ENCODE data around the gene MTHFD1.

MTHFD1 gene

DNA sequence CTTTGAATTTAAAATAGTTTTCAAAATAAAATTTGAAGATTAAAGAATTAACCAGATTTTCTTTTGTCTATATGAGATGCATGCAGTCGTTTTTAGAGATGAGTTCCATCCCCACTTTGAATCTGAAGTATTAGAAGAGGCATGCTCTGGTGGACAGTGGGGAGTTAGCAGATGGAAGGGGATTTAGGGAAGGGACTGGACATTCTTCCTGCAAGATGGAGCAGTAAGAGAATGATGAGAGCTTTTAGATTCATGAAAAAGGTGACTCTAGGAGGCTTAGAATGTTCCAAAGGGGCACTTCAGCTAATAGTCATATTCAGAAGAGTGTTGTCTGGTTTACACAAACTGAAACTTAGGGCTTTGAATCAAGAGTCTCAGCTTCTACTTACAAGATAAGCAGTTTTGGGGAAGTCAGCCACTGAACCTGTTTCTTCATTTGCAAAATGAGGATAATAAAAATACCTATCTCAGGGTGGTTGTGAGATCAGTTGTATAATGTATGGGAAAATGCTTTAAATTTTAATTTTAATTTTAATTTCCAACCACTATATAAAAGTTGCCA lies 120.1 kb downstream of the MTHFD1 start:
- TF ChIP-seq, protein P1, sequence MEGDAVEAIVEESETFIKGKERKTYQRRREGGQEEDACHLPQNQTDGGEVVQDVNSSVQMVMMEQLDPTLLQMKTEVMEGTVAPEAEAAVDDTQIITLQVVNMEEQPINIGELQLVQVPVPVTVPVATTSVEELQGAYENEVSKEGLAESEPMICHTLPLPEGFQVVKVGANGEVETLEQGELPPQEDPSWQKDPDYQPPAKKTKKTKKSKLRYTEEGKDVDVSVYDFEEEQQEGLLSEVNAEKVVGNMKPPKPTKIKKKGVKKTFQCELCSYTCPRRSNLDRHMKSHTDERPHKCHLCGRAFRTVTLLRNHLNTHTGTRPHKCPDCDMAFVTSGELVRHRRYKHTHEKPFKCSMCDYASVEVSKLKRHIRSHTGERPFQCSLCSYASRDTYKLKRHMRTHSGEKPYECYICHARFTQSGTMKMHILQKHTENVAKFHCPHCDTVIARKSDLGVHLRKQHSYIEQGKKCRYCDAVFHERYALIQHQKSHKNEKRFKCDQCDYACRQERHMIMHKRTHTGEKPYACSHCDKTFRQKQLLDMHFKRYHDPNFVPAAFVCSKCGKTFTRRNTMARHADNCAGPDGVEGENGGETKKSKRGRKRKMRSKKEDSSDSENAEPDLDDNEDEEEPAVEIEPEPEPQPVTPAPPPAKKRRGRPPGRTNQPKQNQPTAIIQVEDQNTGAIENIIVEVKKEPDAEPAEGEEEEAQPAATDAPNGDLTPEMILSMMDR (conservative IDR thresholded peaks at IDR 0.05; ENCODE audit: low read depth, low read length) = no peak
- no peak for DNase-seq (ENCODE audit: low read depth)
- no peak overlapping the region for H3K4me3 ChIP-seq (ENCODE audit: low read length)

DNA sequence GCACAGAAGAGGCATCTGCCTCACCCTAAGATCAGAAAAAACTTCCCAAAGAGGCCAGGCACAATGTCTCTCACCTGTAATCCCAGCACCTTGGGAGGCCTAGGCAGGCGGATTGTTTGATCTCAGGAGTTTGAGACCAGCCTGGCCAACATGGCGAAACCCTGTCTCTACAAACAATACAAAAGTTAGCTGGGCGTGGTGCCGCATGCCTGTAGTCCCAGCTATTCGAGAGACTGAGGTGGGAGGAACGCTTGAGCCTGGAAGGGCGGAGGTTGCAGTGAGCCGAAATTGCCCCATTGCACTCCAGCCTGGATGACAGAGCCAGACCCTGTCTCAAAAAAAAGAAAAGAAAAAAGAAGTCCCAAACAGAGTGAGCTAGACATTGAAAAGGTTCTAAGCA lies 120.9 kb downstream of the MTHFD1 start:
- TF ChIP-seq, protein P1 (conservative IDR thresholded peaks at IDR 0.05; ENCODE audit: low read depth, low read length) = no peak
- no peak for DNase-seq (ENCODE audit: low read depth)

More for the DNA sequence above, 120.9 kb downstream of the MTHFD1 start:
- H3K4me3 ChIP-seq (ENCODE audit: low read length) = no peak overlapping the region

Measured in retinal pigment epithelial cell (primary cell).